MM.1S (cell line): ENCODE measurements around the gene OLFM3.

Source experiments
- DNase-seq: peaks from one replicate; pipeline ENCODE4 v3.0.0-alpha.2; 2015
- H2AFZ ChIP-seq: fragments of 300-600 bp; sonication (generic); 2 replicates; pipeline ENCODE4 v1.6.0; 2016; ENCODE audit warnings: antibody characterized with exemption, low read length
- H3F3A ChIP-seq: fragments of 300-600 bp; sonication (generic); 2 replicates; pipeline ENCODE4 v1.6.1; 2016; ENCODE audit warnings: mild to moderate bottlenecking, antibody characterized with exemption, low read length, moderate library complexity, mixed read lengths; ENCODE audit not compliant: insufficient read depth
- H3K27ac ChIP-seq: fragments of 300-600 bp; sonication (generic); 2 replicates; pipeline ENCODE4 v1.5.1; 2016; ENCODE audit warnings: mild to moderate bottlenecking, low read length
- H3K27me3 ChIP-seq: fragments of 300-600 bp; sonication (generic); replicated peaks from 2 replicates; pipeline ENCODE4 v1.6.0; 2016; ENCODE audit warnings: low read length; ENCODE audit not compliant: insufficient read depth
- H3K36me3 ChIP-seq: fragments of 300-600 bp; sonication (generic); replicated peaks from 2 replicates; pipeline ENCODE4 v1.6.1; 2016; ENCODE audit warnings: mild to moderate bottlenecking, low read length, mixed read lengths; ENCODE audit not compliant: insufficient read depth
- H3K4me1 ChIP-seq: fragments of 300-600 bp; sonication (generic); 2 replicates; pipeline ENCODE4 v1.6.1; 2016; ENCODE audit warnings: low read length, mixed read lengths
- H3K4me2 ChIP-seq: fragments of 300-600 bp; sonication (generic); 2 replicates; pipeline ENCODE4 v1.6.0; 2016; ENCODE audit warnings: low read depth, low read length
- H3K4me3 ChIP-seq: fragments of 300-600 bp; sonication (generic); 2 replicates; pipeline ENCODE4 v1.5.1; 2016; ENCODE audit warnings: low read length, mixed read lengths
- H3K79me2 ChIP-seq: fragments of 300-600 bp; sonication (generic); 2 replicates; pipeline ENCODE4 v1.6.1; 2016; ENCODE audit warnings: mixed run types, low read length, mixed read lengths
- H3K9ac ChIP-seq: fragments of 300-600 bp; sonication (generic); 2 replicates; pipeline ENCODE4 v1.6.1; 2016; ENCODE audit warnings: low read length, mixed read lengths
- H3K9me2 ChIP-seq: fragments of 300-600 bp; sonication (generic); replicated peaks from 2 replicates; pipeline ENCODE4 v1.6.1; 2016; ENCODE audit warnings: mild to moderate bottlenecking, low read length, mixed read lengths; ENCODE audit not compliant: insufficient read depth
- H3K9me3 ChIP-seq: fragments of 300-600 bp; sonication (generic); replicated peaks from 2 replicates; pipeline ENCODE4 v1.6.1; 2016; ENCODE audit warnings: mild to moderate bottlenecking, low read length, mixed read lengths; ENCODE audit not compliant: insufficient read depth
- H4K20me1 ChIP-seq: fragments of 300-600 bp; sonication (generic); 2 replicates; pipeline ENCODE4 v1.6.1; 2016; ENCODE audit warnings: mild to moderate bottlenecking, low read length, moderate library complexity, mixed read lengths; ENCODE audit not compliant: insufficient read depth
- CTCF ChIP-seq: fragments of 300-600 bp; sonication (generic); IDR thresholded peaks from 2 replicates; pipeline ENCODE4 v1.5.1; 2016; ENCODE audit warnings: antibody characterized with exemption, low read length, mixed read lengths
- EZH2 ChIP-seq: fragments of 300-600 bp; sonication (generic); optimal IDR thresholded peaks from 2 replicates; pipeline ENCODE3; 2017; ENCODE audit warnings: low read depth, mild to moderate bottlenecking, antibody characterized with exemption, low read length, mixed read lengths
- EZH2phosphoT487 ChIP-seq: fragments of 300-600 bp; sonication (generic); IDR thresholded peaks from 2 replicates; pipeline ENCODE4 v1.6.1; 2018; ENCODE audit warnings: antibody characterized with exemption, low read length

OLFM3 gene

GRCh38 chr1:102019530-102019929, 22.8 kb upstream of the OLFM3 start:
- Histone ChIP-seq H2AFZ (no peak overlapping the region), H3K9me3 (no peaks in the 10 kb centered on the region), H3K9me2 (no peaks in the 10 kb centered on the region), H3K27ac (no peak overlapping the region), H4K20me1 (no peaks in the 10 kb centered on the region), H3K4me2 (no peak overlapping the region), H3K9ac (no peak overlapping the region), H3K4me3 (no peak overlapping the region), H3K36me3 (no peaks in the 10 kb centered on the region), H3K4me1 (no peaks in the 10 kb centered on the region), H3K27me3 (no peaks in the 10 kb centered on the region), H3F3A (no peaks in the 10 kb centered on the region), H3K79me2 (no peaks in the 10 kb centered on the region)
- no peak for TF ChIP-seq EZH2
- TF ChIP-seq EZH2phosphoT487 = no peak
- no peak for TF ChIP-seq CTCF
- no peak for DNase-seq

GRCh38 chr1:102015728-102016127, 19.0 kb upstream of the OLFM3 start:
- DNase-seq = no peak
- Histone ChIP-seq H3K4me2 (no peak overlapping the region), H3K79me2 (no peaks in the 10 kb centered on the region)

GRCh38 chr1:102002057-102002456, 5.3 kb upstream of the OLFM3 start:
- H3K4me1 ChIP-seq = no peaks in the 10 kb centered on the region
- H3K9me3 ChIP-seq = no peaks in the 10 kb centered on the region
- H3K27ac ChIP-seq = no peak overlapping the region
- H2AFZ ChIP-seq = no peak overlapping the region
- H3K79me2 ChIP-seq = no peaks in the 10 kb centered on the region
- no peak overlapping the region for H3K4me3 ChIP-seq
- H3K27me3 ChIP-seq = no peaks in the 10 kb centered on the region
- H4K20me1 ChIP-seq = no peaks in the 10 kb centered on the region
- TF ChIP-seq EZH2 = no peak
- no peak for TF ChIP-seq CTCF
- TF ChIP-seq EZH2phosphoT487 = no peak
- no peak for DNase-seq
- H3F3A ChIP-seq = no peaks in the 10 kb centered on the region
- H3K4me2 ChIP-seq = no peak overlapping the region
- no peaks in the 10 kb centered on the region for H3K36me3 ChIP-seq
- no peak overlapping the region for H3K9ac ChIP-seq
- no peaks in the 10 kb centered on the region for H3K9me2 ChIP-seq

More at GRCh38 chr1:102015728-102016127, 19.0 kb upstream of the OLFM3 start:
- Histone ChIP-seq H3K4me1 (no peaks in the 10 kb centered on the region), H3K27ac (no peak overlapping the region), H2AFZ (no peak overlapping the region), H3K27me3 (no peaks in the 10 kb centered on the region), H3K36me3 (no peaks in the 10 kb centered on the region), H3K9me2 (no peaks in the 10 kb centered on the region), H3K4me3 (no peak overlapping the region), H3K9me3 (no peaks in the 10 kb centered on the region), H4K20me1 (no peaks in the 10 kb centered on the region), H3K9ac (no peak overlapping the region), H3F3A (no peaks in the 10 kb centered on the region)
- TF ChIP-seq EZH2 (no peak), EZH2phosphoT487 (no peak), CTCF (no peak)
